Kidney epithelial cell (primary cell): ENCODE data around the gene GLS. TPM values are rescaled to one million over a fixed set of nuclear protein-coding genes. Genes with fewer than 3 reads are reported as not detected.
"Not testable (repeated sequence)": the region's sequence is repeated elsewhere in the genome, so short reads cannot be mapped to it uniquely, and the experiment has no call there.

Experiments used
- DNase-seq: peaks from one replicate; pipeline ENCODE4 v3.0.0-alpha.2; 2010; ENCODE audit warnings: low read depth
- H3K27me3 ChIP-seq: 2 replicates; pipeline ENCODE4 v1.6.0; 2011; ENCODE audit warnings: low read length; ENCODE audit not compliant: control insufficient read depth, insufficient read depth
- H3K36me3 ChIP-seq: 2 replicates; pipeline ENCODE4 v1.5.1; 2011; ENCODE audit warnings: low read length; ENCODE audit not compliant: control insufficient read depth, insufficient read depth
- H3K4me3 ChIP-seq: 2 replicates; pipeline ENCODE4 v1.5.1; 2011; ENCODE audit warnings: low read depth, mild to moderate bottlenecking, control low read depth, low read length
- CTCF ChIP-seq: IDR thresholded peaks from 2 replicates; pipeline ENCODE4 v1.5.1; 2011; ENCODE audit warnings: mild to moderate bottlenecking, moderate library complexity, low read length, control low read depth, inconsistent platforms; ENCODE audit not compliant: insufficient read depth, poor library complexity, severe bottlenecking
- total RNA-seq: library from RNA; depleted of rRNA; stranded (reverse); fragments of >200 nt; gene quantifications from 2 replicates; pipeline ENCODE4 v1.2.3, GENCODE V29; 2015

GLS gene
- total RNA-seq, 1 donor from 2014 or later: 85.0 TPM

GRCh38 chr2:190858817-190859216 lies 21.8 kb upstream of the GLS start:
- no peak for TF ChIP-seq CTCF
- DNase-seq: no peak
- H3K27me3 ChIP-seq: no peaks in the 10 kb centered on the region
- H3K36me3 ChIP-seq: no peaks in the 10 kb centered on the region
- no peak overlapping the region for H3K4me3 ChIP-seq

- TF ChIP-seq CTCF: no peak
- DNase-seq: no peak
- Histone ChIP-seq H3K27me3 (no peaks in the 10 kb centered on the region), H3K36me3 (no peaks in the 10 kb centered on the region), H3K4me3 (no peak overlapping the region)
These were observed 21.0 kb upstream of the GLS start for GRCh38 chr2:190859347-190860297.

GRCh38 chr2:190860985-190861680 lies 19.5 kb upstream of the GLS start:
- DNase-seq: no peak
- Histone ChIP-seq H3K36me3 (no peaks in the 10 kb centered on the region), H3K27me3 (no peaks in the 10 kb centered on the region), H3K4me3 (no peak overlapping the region)
- no peak for TF ChIP-seq CTCF

- H3K27me3 ChIP-seq: not testable (repeated sequence)
These were observed 18.5 kb upstream of the GLS start for GRCh38 chr2:190862128-190862527.

GRCh38 chr2:190862571-190862991 lies 18.0 kb upstream of the GLS start:
- no peak overlapping the region for H3K4me3 ChIP-seq
- no peaks in the 10 kb centered on the region for H3K36me3 ChIP-seq
- no peak for DNase-seq
- TF ChIP-seq CTCF: no peak
- no peaks in the 10 kb centered on the region for H3K27me3 ChIP-seq

More at GRCh38 chr2:190862128-190862527, 18.5 kb upstream of the GLS start:
- H3K36me3 ChIP-seq, DNase-seq, H3K4me3 ChIP-seq: not testable (repeated sequence)

- H3K4me3 ChIP-seq: no peak overlapping the region
- H3K27me3 ChIP-seq: no peaks in the 10 kb centered on the region
- H3K36me3 ChIP-seq: no peaks in the 10 kb centered on the region
- no peak for DNase-seq
- TF ChIP-seq CTCF: no peak
These were observed 16.7 kb upstream of the GLS start for GRCh38 chr2:190863946-190864345.
